ENCODE data around the gene DNPH1.

DNPH1 gene

DNA sequence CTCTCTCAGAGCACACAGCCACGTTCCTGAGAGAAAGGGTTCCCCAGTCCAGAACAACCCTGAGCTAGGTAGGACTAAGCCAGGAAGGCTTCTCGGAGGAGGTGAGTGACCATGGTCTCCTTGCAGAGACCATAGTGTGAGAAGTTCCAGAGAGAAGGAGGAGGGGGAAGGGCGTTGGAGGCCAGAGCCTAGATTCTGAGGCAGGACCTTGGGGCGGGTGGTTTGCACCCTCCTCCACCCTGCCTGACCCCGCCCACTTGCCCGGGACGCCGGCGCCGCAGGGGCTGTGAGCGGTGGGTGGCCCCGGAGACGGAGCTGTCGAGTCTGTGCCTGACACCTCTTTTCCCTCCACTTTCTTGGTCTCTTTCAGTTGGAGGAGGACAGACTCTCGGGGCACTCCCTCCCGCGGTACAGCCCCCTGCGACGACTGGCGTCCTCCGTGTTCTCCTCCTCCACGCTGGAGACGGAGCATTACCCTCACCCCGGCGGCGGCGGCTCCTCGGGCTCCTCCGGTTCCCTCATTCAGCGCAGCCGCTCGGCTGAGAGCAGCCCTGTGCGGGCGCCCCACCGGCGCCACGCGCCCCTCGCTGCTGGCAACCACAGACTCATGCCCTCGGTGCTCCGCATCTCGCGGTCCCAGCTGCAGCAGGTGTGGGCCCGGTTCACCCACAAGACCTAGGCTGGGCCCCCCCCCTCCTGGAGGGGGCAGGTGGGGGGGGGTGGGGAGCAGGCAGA, 40.2 kb upstream of the DNPH1 start:
- H3K36me3 Mint-ChIP-seq (ENCODE audit: low read depth): no peaks in the 10 kb centered on the region
- H3K9me3 Mint-ChIP-seq: no peaks in the 10 kb centered on the region
- peaks cover 8% of the 10 kb centered on the region for H3K4me1 Mint-ChIP-seq (ENCODE audit: low read depth)
- H3K4me3 Mint-ChIP-seq: peak overlapping the region; percentile 44
- H3K27ac Mint-ChIP-seq: no peak overlapping the region
- peaks cover 72% of the 10 kb centered on the region for H3K27me3 Mint-ChIP-seq (ENCODE audit: low read depth)

DNA sequence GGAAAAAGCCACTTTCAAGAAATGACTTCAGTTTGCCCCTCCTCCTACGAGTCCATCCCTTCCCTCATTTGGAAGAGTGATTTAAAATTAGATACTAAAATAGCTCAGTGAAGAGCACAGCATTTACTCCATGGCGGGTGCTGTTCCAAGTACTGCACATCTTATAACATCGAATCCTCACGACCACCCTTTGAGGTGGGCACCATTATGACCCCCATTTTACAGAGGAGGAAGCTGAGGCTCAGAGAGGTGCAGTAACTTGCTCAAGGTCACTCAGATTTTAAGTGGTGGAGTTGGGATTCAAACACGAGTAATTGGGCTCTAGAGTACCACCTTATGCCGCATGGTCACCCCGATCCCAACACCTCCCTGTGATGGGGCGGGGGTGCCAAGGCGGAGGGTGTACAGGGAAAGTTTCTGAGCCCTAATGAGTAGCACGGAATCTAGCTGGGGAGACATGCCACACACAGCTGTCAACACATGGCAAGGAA, 39.5 kb upstream of the DNPH1 start:
- Mint-ChIP-seq H3K4me1 (ENCODE audit: low read depth) (peaks cover 7% of the 10 kb centered on the region), H3K36me3 (ENCODE audit: low read depth) (no peaks in the 10 kb centered on the region), H3K4me3 (peak overlapping the region; percentile 38), H3K27ac (no peak overlapping the region), H3K27me3 (ENCODE audit: low read depth) (peaks cover 69% of the 10 kb centered on the region), H3K9me3 (no peaks in the 10 kb centered on the region)

DNA sequence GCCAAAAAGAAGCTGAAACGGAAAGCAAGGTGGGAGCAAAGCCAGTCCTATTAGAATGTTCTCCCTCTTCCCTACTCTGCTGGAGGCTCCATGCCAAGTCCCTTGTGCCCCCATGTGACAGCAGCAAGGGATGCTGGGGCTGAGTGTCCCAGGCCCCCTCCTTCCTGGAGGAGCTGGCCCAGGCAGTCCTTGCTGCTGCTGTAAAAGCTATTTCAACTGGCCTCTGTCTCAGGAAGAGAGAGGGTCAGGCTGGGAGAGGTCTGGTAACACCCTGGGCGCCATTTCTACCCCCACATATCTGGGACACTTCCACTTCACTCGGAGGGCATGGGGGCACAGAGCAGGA, 39.0 kb upstream of the DNPH1 start:
- no peak overlapping the region for H3K27ac Mint-ChIP-seq
- peaks cover 67% of the 10 kb centered on the region for H3K27me3 Mint-ChIP-seq (ENCODE audit: low read depth)
- H3K4me1 Mint-ChIP-seq (ENCODE audit: low read depth): peaks cover 5% of the 10 kb centered on the region
- no peak overlapping the region for H3K4me3 Mint-ChIP-seq
- no peaks in the 10 kb centered on the region for H3K36me3 Mint-ChIP-seq (ENCODE audit: low read depth)
- H3K9me3 Mint-ChIP-seq: no peaks in the 10 kb centered on the region

DNA sequence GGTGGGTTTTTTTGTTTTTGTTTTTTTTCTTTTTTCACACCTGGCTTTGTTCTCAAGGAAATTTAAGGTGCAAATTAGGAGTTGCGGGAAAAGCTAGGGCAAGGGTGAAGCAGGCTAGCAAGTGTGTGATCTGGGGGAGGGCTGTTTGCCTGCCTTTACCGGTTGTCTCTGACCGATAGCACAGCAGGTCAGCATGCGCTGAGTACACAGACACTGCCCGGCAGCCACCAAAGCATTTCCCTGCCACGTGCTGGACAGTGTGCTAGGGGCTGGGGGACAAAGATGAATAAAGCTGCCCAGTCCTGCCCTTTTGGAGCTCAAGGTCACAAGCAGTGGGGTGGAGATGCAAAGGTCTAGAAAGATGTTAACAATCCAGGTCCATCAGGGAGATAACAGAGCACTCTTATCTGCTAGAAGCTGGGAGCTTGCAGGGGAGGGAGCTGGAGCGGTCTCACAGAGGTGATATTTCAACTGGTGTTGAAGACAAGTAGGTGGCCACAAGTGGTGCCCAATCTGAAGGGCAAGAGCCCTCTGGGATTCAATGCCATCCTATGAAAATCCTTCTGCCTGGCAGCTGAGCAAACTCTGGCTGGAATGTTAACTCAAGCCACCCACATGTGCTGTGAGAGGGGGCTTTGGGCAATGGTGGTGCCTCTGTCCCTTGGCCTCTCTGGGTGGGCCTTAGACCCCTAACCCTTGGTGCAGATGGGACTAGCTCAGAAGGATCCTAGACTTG, 38.5 kb upstream of the DNPH1 start:
- H3K27me3 Mint-ChIP-seq (ENCODE audit: low read depth): peaks cover 62% of the 10 kb centered on the region
- H3K27ac Mint-ChIP-seq: no peak overlapping the region

DNA sequence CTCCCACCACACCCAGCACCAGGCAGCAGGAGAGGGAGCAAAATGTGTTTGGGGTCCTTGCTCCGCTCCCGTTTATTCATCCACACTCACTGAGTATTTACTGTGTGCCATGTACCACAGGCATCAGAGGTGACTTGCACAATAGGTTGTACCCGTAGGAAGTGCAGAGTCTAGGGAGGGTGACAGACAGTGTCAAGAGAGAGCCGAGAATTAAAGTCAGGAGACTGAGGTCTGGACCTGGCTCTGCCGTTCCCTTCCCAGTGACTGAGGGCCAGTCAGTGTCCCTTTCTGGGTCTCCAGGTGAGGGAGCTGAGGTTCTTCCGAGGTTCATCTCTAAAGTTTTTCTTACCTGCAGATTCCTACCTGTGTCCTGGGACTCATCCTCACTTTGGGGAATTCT, 36.3 kb upstream of the DNPH1 start:
- peaks cover 5% of the 10 kb centered on the region for H3K4me1 Mint-ChIP-seq (ENCODE audit: low read depth)
- no peak overlapping the region for H3K27ac Mint-ChIP-seq
- H3K9me3 Mint-ChIP-seq: no peaks in the 10 kb centered on the region
- H3K36me3 Mint-ChIP-seq (ENCODE audit: low read depth): no peaks in the 10 kb centered on the region
- H3K4me3 Mint-ChIP-seq: no peak overlapping the region
- peaks cover 43% of the 10 kb centered on the region for H3K27me3 Mint-ChIP-seq (ENCODE audit: low read depth)

More for the DNA sequence above, 38.5 kb upstream of the DNPH1 start:
- Mint-ChIP-seq H3K9me3 (no peaks in the 10 kb centered on the region), H3K36me3 (ENCODE audit: low read depth) (no peaks in the 10 kb centered on the region), H3K4me1 (ENCODE audit: low read depth) (peaks cover 5% of the 10 kb centered on the region), H3K4me3 (no peak overlapping the region)

DNA sequence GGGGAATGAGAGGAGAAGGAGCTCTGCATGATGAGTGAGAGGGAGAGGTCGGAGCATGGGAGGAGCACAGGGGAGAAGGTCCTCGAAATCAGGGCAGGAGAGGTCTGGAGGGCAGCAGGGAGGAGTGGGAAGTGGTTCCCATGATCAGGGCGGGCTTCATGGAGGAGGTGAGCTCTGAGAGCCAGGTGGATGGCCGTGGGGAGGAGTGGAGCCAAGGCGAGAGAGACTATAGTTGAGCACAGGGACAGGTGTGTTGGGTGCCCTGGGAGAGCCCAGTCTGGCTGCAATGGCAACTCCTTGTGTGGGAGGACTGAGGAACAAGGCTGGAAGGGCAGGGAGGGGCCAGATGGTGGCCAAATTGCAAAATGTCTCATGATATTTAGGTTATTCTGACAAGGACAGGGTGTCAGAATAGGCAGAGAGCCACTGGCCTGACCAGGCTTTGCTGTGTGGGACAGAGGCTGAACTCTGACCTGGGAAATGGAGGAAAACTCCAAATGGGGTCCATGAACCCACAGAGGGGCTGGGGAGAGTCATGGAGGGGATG, 35.4 kb upstream of the DNPH1 start:
- H3K9me3 Mint-ChIP-seq: no peaks in the 10 kb centered on the region
- H3K4me3 Mint-ChIP-seq: no peak overlapping the region
- peaks cover 3% of the 10 kb centered on the region for H3K4me1 Mint-ChIP-seq (ENCODE audit: low read depth)
- H3K36me3 Mint-ChIP-seq (ENCODE audit: low read depth): no peaks in the 10 kb centered on the region
- H3K27ac Mint-ChIP-seq: no peak overlapping the region
- peaks cover 36% of the 10 kb centered on the region for H3K27me3 Mint-ChIP-seq (ENCODE audit: low read depth)

DNA sequence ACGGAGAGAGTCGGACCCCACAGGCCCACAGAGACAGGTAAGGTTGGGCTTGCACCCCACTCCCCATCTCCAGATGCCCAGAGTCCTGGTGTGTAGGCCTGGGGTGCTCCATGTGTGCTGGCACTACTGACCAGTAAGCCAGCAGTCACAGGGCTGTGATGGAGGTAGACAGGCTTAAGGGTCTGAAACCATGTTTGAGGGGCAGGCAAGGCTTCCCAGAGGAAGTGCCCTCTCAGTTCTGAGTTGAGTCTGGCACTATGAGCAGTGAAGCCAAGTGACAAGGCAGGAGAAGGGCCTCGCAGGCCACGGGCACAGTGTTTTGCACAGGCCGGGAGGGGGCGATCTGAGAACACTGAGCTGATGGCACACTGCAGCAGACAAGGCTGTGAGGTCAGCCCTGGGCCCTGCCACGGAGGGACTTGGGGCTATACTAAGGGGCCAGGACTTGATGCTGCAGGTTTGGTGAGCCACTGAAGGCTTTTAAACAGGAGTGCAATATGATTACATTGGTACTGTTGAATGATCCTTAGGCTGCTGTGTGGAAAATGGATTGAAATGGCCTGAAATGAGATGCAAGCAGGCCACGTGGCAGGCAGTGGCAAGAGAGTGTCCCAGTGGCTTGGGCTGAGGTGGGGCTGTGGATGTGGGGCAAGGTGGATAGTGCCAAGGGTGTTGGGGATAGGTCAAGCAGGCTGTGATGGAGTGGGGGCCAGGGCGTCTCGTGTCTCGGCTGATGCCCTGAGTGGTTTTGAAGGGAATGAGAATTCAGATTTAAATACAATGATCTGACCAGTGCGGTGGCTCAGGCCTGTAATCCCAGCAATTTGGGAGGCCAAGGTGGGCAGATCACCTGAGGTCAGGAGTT, 34.3 kb upstream of the DNPH1 start:
- H3K27ac Mint-ChIP-seq: no peak overlapping the region
- H3K27me3 Mint-ChIP-seq (ENCODE audit: low read depth): peaks cover 28% of the 10 kb centered on the region
- H3K4me1 Mint-ChIP-seq (ENCODE audit: low read depth): no peaks in the 10 kb centered on the region
- H3K9me3 Mint-ChIP-seq: no peaks in the 10 kb centered on the region
- H3K36me3 Mint-ChIP-seq (ENCODE audit: low read depth): no peaks in the 10 kb centered on the region
- H3K4me3 Mint-ChIP-seq: no peak overlapping the region

DNA sequence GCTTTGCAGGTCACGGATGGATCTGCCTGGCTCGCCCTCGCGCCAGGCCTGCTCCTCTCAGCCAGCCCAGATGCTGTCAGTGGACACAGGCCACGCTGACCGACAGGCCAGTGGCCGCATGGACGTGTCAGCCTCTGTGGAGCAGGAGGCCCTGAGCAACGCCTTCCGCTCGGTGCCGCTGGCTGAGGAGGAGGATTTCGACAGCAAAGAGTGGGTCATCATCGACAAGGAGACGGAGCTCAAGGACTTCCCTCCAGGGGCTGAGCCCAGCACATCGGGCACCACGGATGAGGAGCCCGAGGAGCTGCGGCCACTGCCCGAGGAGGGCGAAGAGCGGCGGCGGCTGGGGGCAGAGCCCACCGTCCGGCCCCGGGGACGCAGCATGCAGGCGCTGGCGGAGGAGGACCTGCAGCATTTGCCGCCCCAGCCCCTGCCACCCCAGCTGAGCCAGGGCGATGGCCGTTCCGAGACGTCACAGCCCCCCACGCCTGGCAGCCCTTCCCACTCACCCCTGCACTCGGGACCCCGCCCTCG, 33.6 kb upstream of the DNPH1 start:
- Mint-ChIP-seq H3K9me3 (no peaks in the 10 kb centered on the region), H3K4me1 (ENCODE audit: low read depth) (no peaks in the 10 kb centered on the region), H3K36me3 (ENCODE audit: low read depth) (no peaks in the 10 kb centered on the region), H3K4me3 (no peak overlapping the region), H3K27me3 (ENCODE audit: low read depth) (peaks cover 21% of the 10 kb centered on the region), H3K27ac (no peak overlapping the region)

DNA sequence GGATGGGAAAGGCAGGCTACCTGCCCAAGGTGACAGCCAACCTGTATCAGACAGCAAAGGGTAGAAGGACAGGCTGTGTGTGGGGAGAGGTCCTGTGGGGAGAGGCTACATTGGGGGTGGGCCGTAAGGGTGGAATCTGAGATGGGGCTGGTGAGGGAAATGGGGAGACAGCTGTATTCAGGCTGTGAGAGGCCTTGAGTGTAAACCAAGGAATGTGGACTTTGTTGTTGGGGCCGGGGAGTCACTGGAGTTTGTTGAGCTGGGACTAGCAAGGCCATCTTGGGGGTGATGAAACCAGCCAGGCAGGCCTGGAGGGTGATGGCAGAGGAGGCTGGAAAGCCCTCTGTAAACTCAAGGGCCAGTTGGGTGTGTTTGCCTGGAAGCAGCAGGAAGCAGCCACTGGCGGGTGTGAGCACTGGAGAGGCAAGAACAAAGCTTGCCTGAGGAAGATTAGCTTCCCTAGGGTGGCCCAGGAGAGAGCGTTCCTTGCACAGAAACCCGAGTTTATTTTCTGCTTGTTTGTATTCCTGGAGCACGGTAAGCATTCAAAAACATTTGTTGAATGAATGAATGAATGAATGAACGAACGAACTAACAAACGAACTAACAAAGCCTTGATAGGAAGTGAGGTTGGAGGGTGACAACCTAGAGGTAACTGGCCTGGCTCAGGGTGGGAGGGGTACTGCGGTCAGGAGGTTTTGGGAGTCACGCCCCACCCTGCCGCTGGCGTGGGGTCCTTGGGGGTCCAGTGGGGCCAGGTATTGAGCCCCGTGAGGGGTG, 32.9 kb upstream of the DNPH1 start:
- Mint-ChIP-seq H3K27me3 (ENCODE audit: low read depth) (peaks cover 14% of the 10 kb centered on the region), H3K36me3 (ENCODE audit: low read depth) (no peaks in the 10 kb centered on the region), H3K9me3 (no peaks in the 10 kb centered on the region), H3K4me1 (ENCODE audit: low read depth) (peaks cover 5% of the 10 kb centered on the region), H3K4me3 (no peak overlapping the region), H3K27ac (no peak overlapping the region)

DNA sequence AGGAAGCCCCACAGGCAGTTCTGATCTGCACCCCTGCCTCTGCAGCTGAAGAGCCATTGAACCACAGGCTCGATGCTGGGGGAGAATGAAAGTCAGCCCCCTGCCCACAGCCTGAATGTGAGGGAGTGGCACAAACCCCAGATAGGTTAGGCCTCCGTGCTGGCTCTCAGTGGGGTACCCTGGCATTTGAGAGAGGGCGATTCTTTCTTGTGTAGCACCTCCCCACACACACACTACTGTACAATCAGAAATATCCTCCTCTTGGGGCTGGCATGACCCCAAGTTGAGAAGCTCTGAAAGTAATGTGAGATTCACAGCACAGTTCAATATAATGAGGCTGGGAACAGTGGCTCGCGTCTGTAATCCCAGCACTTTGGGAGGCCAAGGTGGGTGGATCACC, 31.9 kb upstream of the DNPH1 start:
- H3K27ac Mint-ChIP-seq: no peak overlapping the region
- H3K4me1 Mint-ChIP-seq (ENCODE audit: low read depth): peaks cover 10% of the 10 kb centered on the region
- H3K27me3 Mint-ChIP-seq (ENCODE audit: low read depth): peaks cover 9% of the 10 kb centered on the region
- no peak overlapping the region for H3K4me3 Mint-ChIP-seq
- no peaks in the 10 kb centered on the region for H3K9me3 Mint-ChIP-seq
- H3K36me3 Mint-ChIP-seq (ENCODE audit: low read depth): no peaks in the 10 kb centered on the region

DNA sequence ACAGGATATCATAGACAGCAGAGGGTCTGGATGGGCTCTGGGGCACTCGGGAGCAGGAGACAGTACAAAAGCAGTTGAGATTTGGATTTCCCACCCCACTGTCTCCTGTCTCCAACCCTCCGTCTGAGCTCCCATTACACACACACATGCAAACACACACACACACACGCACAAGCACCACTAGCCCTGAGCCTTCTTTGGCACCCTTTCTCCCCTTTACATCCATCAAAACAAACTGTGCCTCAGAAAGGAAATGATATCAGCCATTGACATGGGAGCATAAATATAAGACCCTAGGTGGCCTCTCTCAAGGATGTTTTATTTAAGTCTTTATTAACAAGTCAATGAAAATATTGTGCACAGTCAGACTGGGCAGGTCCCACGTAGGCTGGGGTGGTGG, 31.5 kb upstream of the DNPH1 start:
- Mint-ChIP-seq H3K27ac (no peak overlapping the region), H3K4me1 (ENCODE audit: low read depth) (peaks cover 10% of the 10 kb centered on the region), H3K27me3 (ENCODE audit: low read depth) (peaks cover 9% of the 10 kb centered on the region), H3K9me3 (no peaks in the 10 kb centered on the region), H3K4me3 (no peak overlapping the region), H3K36me3 (ENCODE audit: low read depth) (no peaks in the 10 kb centered on the region)

DNA sequence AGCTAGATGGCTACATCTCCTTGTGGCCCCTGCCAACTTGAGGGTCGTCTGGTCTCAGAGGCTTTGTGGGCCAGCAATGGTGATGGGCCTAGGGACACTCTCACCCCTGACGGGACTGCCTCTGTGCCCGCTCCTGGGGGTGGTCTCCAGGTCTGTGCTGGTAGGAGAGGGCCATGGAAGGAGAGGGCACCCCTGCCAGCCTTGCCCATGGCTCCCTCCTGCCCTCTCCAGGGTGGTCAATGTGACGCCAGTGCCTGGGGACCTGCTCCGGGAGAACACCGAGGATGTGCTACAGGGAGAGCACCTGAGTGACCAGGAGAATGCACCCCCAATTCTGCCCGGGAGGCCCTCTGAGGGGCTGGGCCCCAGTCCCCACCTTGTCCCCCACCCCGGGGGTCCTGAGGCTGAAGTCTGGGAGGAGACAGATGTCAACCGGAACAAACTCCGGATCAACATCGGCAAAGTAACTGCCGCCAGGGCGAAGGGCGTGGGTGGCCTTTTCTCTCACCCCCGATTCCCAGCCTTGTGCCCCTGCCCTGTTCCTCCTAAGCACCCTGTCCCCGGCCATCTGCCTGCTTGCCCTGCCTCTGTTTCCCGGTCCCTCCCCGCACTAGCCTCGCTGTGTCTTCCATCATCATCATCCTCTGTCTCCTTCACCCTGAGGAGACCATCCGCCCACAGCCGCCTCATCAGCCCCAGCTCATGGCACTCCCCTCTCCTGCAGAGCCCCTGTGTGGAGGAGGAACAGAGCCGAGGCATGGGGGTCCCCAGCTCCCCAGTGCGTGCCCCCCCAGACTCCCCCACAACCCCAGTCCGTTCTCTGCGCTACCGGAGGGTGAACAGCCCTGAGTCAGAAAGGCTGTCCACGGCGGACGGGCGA, 29.8 kb upstream of the DNPH1 start:
- no peak overlapping the region for H3K4me3 Mint-ChIP-seq
- no peaks in the 10 kb centered on the region for H3K36me3 Mint-ChIP-seq (ENCODE audit: low read depth)
- no peaks in the 10 kb centered on the region for H3K9me3 Mint-ChIP-seq
- no peak overlapping the region for H3K27ac Mint-ChIP-seq
- peaks cover 4% of the 10 kb centered on the region for H3K27me3 Mint-ChIP-seq (ENCODE audit: low read depth)
- peaks cover 14% of the 10 kb centered on the region for H3K4me1 Mint-ChIP-seq (ENCODE audit: low read depth)

DNA sequence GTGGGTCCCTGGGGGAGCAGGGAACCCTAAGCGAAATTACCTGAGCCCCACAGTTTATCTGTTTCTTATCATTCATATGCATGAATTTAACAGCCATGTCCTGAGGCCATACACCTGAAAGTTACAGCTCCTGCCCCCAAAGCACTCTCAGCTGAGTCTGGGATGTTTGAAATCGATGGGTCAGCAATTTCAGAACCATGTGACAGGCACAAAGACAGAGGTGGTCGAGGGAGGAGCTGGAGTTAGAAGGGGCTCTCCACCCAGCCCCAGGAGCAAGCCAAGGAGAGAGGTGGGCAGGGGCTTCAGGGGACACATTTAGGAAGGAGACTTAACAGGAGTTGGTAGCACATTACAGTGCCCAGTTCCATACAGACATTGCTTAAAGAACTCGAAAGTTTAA, 28.9 kb upstream of the DNPH1 start:
- no peak overlapping the region for H3K4me3 Mint-ChIP-seq
- peaks cover 15% of the 10 kb centered on the region for H3K4me1 Mint-ChIP-seq (ENCODE audit: low read depth)
- no peaks in the 10 kb centered on the region for H3K36me3 Mint-ChIP-seq (ENCODE audit: low read depth)
- H3K27ac Mint-ChIP-seq: no peak overlapping the region
- no peaks in the 10 kb centered on the region for H3K27me3 Mint-ChIP-seq (ENCODE audit: low read depth)
- no peaks in the 10 kb centered on the region for H3K9me3 Mint-ChIP-seq
